ENCODE data around the gene EXOC4.

Gene EXOC4

GRCh38 chr7:133693281-133693680 is 440.4 kb downstream of the EXOC4 start:
- in situ Hi-C loops (cut with HindIII; ENCODE audit: low sequenced_read_pairs), result no loop called here

- in situ Hi-C loops (cut with HindIII; ENCODE audit: low sequenced_read_pairs), result no loop called here
These were observed 443.2 kb downstream of the EXOC4 start for GRCh38 chr7:133696056-133696455.

- in situ Hi-C loops (cut with HindIII; ENCODE audit: low sequenced_read_pairs), result no loop called here
These were observed 444.7 kb downstream of the EXOC4 start for GRCh38 chr7:133697585-133697984.

- in situ Hi-C loops (cut with HindIII; ENCODE audit: low sequenced_read_pairs), result no loop called here
These were observed 445.2 kb downstream of the EXOC4 start for GRCh38 chr7:133698127-133698526.

GRCh38 chr7:133699386-133699785 is 446.5 kb downstream of the EXOC4 start:
- in situ Hi-C loops (cut with HindIII; ENCODE audit: low sequenced_read_pairs), result no loop called here

GRCh38 chr7:133702078-133702477 is 449.2 kb downstream of the EXOC4 start:
- in situ Hi-C loops (cut with HindIII; ENCODE audit: low sequenced_read_pairs), result no loop called here

- in situ Hi-C loops (cut with HindIII; ENCODE audit: low sequenced_read_pairs), result no loop called here
These were observed 450.1 kb downstream of the EXOC4 start for GRCh38 chr7:133702960-133703359.

GRCh38 chr7:133703547-133703946 is 450.7 kb downstream of the EXOC4 start:
- in situ Hi-C loops (cut with HindIII; ENCODE audit: low sequenced_read_pairs), result no loop called here

GRCh38 chr7:133704453-133704852 is 451.6 kb downstream of the EXOC4 start:
- in situ Hi-C loops (cut with HindIII; ENCODE audit: low sequenced_read_pairs), result no loop called here

- in situ Hi-C loops (cut with HindIII; ENCODE audit: low sequenced_read_pairs), result no loop called here
These were observed 452.7 kb downstream of the EXOC4 start for GRCh38 chr7:133705596-133705995.

GRCh38 chr7:133706016-133706415 is 453.1 kb downstream of the EXOC4 start:
- in situ Hi-C loops (cut with HindIII; ENCODE audit: low sequenced_read_pairs), result no loop called here

- in situ Hi-C loops (cut with HindIII; ENCODE audit: low sequenced_read_pairs), result no loop called here
These were observed 456.4 kb downstream of the EXOC4 start for GRCh38 chr7:133709036-133709880.

- in situ Hi-C loops (cut with HindIII; ENCODE audit: low sequenced_read_pairs), result no loop called here
These were observed 459.7 kb downstream of the EXOC4 start for GRCh38 chr7:133712544-133712943.

- in situ Hi-C loops (cut with HindIII; ENCODE audit: low sequenced_read_pairs), result no loop called here
These were observed 461.8 kb downstream of the EXOC4 start for GRCh38 chr7:133714654-133715053.

- in situ Hi-C loops (cut with HindIII; ENCODE audit: low sequenced_read_pairs), result no loop called here
These were observed 465.3 kb downstream of the EXOC4 start for GRCh38 chr7:133718131-133718530.

GRCh38 chr7:133723044-133723443 is 470.2 kb downstream of the EXOC4 start:
- in situ Hi-C loops (cut with HindIII; ENCODE audit: low sequenced_read_pairs), result no loop called here

GRCh38 chr7:133724148-133724547 is 471.3 kb downstream of the EXOC4 start:
- in situ Hi-C loops (cut with HindIII; ENCODE audit: low sequenced_read_pairs), result no loop called here

GRCh38 chr7:133724694-133725093 is 471.8 kb downstream of the EXOC4 start:
- in situ Hi-C loops (cut with HindIII; ENCODE audit: low sequenced_read_pairs), result loop anchor here (5.0 kb wide), 2 partner anchors 57 to 73 kb away; no protein-coding TSS in a partner anchor

- in situ Hi-C loops (cut with HindIII; ENCODE audit: low sequenced_read_pairs), result loop anchor here (5.0 kb wide), 2 partner anchors 60 to 70 kb away; no protein-coding TSS in a partner anchor
These were observed 474.8 kb downstream of the EXOC4 start for GRCh38 chr7:133727476-133728214.

GRCh38 chr7:133730360-133730759 is 477.5 kb downstream of the EXOC4 start:
- in situ Hi-C loops (cut with HindIII; ENCODE audit: low sequenced_read_pairs), result no loop called here

- in situ Hi-C loops (cut with HindIII; ENCODE audit: low sequenced_read_pairs), result no loop called here
These were observed 480.5 kb downstream of the EXOC4 start for GRCh38 chr7:133733401-133733800.

GRCh38 chr7:133735222-133735621 is 482.3 kb downstream of the EXOC4 start:
- in situ Hi-C loops (cut with HindIII; ENCODE audit: low sequenced_read_pairs), result no loop called here

Data from endothelial cell of hepatic sinusoid (primary cell).